Activated T-cell treated with anti-CD3 and anti-CD28 coated beads, Interleukin-2, amount 50 U/mL, for 72 hours (primary cell): ENCODE measurements around the gene PARP8. TPM values are rescaled to one million over a fixed set of nuclear protein-coding genes. Genes with fewer than 3 reads are reported as not detected.

Experiments used
- ATAC-seq, 2 donors: fragments of 150-1000 bp; cut with Tn5 transposase; replicated peaks in 1 of 2; 2 replicates each; pipeline ENCODE4 v1.10.0; 2021; ENCODE audit warnings: moderate library complexity in 2 of 2, mild to moderate bottlenecking in 1 of 2
- DNase-seq, 2 donors: peaks; one replicate each; pipeline ENCODE4 v3.0.0; 2021 to 2022; ENCODE audit warnings: mixed read lengths in 1 of 2
- H3K27ac Mint-ChIP-seq: one replicate; pipeline ENCODE4 v1.8.0; 2022; ENCODE audit warnings: mild to moderate bottlenecking, moderate library complexity, mixed read lengths
- H3K27me3 Mint-ChIP-seq: one replicate; pipeline ENCODE4 v1.8.0; 2022; ENCODE audit warnings: low read depth, mixed read lengths
- H3K36me3 Mint-ChIP-seq, 2 donors: one replicate each; pipeline ENCODE4 v1.8.0; 2022; ENCODE audit warnings: mixed read lengths in 2 of 2, mild to moderate bottlenecking in 1 of 2; ENCODE audit not compliant: insufficient read depth in 2 of 2
- H3K4me1 Mint-ChIP-seq: one replicate; pipeline ENCODE4 v1.8.0; 2022; ENCODE audit warnings: low read depth, mixed read lengths
- H3K4me3 Mint-ChIP-seq, 2 donors: one replicate each; pipeline ENCODE4 v1.8.0; 2022; ENCODE audit warnings: mild to moderate bottlenecking in 2 of 2, mixed read lengths in 2 of 2, moderate library complexity in 2 of 2
- H3K9me3 Mint-ChIP-seq, 2 donors: one replicate each; pipeline ENCODE4 v1.8.0; 2022; ENCODE audit warnings: mixed read lengths in 2 of 2
- total RNA-seq, 2 donors: library from RNA; stranded (reverse); gene quantifications; one replicate each; pipeline ENCODE4 v1.2.3, GENCODE V29; 2022

The PARP8 gene
- total RNA-seq, 2 donors from 2014 or later, result 53.3 to 61.0 TPM

- DNase-seq (no peak), ATAC-seq (no peak)
- Mint-ChIP-seq H3K4me3 (no peak overlapping the region), H3K27me3 (peaks cover 17% of the 10 kb centered on the region), H3K27ac (no peak overlapping the region), H3K4me1 (peaks cover 12% of the 10 kb centered on the region), H3K36me3 (no peaks in the 10 kb centered on the region), H3K9me3 (no peaks in the 10 kb centered on the region)
Measured at GRCh38 chr5:50878470-50878869, 212.0 kb downstream of the PARP8 start.

GRCh38 chr5:50881407-50881806 lies 215.0 kb downstream of the PARP8 start:
- Mint-ChIP-seq H3K4me1 (peaks cover 4% of the 10 kb centered on the region), H3K36me3 (no peaks in the 10 kb centered on the region), H3K27me3 (peaks cover 27% of the 10 kb centered on the region), H3K4me3 (no peak overlapping the region), H3K9me3 (no peaks in the 10 kb centered on the region), H3K27ac (no peak overlapping the region)
- no peak for DNase-seq
- no peak for ATAC-seq

- no peak overlapping the region for H3K27ac Mint-ChIP-seq
- no peak overlapping the region for H3K4me3 Mint-ChIP-seq
- DNase-seq, result no peak
- H3K36me3 Mint-ChIP-seq, result peaks cover 0 to 2% of the 10 kb centered on the region in 2 donors
- no peak for ATAC-seq
- H3K9me3 Mint-ChIP-seq, result peaks cover 0 to 3% of the 10 kb centered on the region in 2 donors
- no peaks in the 10 kb centered on the region for H3K4me1 Mint-ChIP-seq
- peaks cover 11% of the 10 kb centered on the region for H3K27me3 Mint-ChIP-seq
Measured at GRCh38 chr5:50886657-50887345, 220.4 kb downstream of the PARP8 start.

GRCh38 chr5:50887889-50888633 lies 221.6 kb downstream of the PARP8 start:
- Mint-ChIP-seq H3K4me3 (no peak overlapping the region), H3K27ac (no peak overlapping the region), H3K27me3 (peaks cover 11% of the 10 kb centered on the region), H3K36me3 (peaks cover 0 to 2% of the 10 kb centered on the region in 2 donors), H3K4me1 (no peaks in the 10 kb centered on the region), H3K9me3 (peaks cover 0 to 3% of the 10 kb centered on the region in 2 donors)
- DNase-seq, result no peak
- ATAC-seq, result no peak

- no peak overlapping the region for H3K27ac Mint-ChIP-seq
- H3K27me3 Mint-ChIP-seq, result peaks cover 11% of the 10 kb centered on the region
- ATAC-seq (peak; percentile 47 to 56), DNase-seq (no peak)
- peaks cover 0 to 3% of the 10 kb centered on the region in 2 donors for H3K9me3 Mint-ChIP-seq
- H3K4me1 Mint-ChIP-seq, result no peaks in the 10 kb centered on the region
- H3K36me3 Mint-ChIP-seq, result peaks cover 0 to 2% of the 10 kb centered on the region in 2 donors
- no peak overlapping the region for H3K4me3 Mint-ChIP-seq
Measured at GRCh38 chr5:50888751-50889150, 222.3 kb downstream of the PARP8 start.

- Mint-ChIP-seq H3K27ac (no peak overlapping the region), H3K4me3 (no peak overlapping the region), H3K36me3 (peaks cover 0 to 2% of the 10 kb centered on the region in 2 donors), H3K4me1 (no peaks in the 10 kb centered on the region), H3K27me3 (peaks cover 7% of the 10 kb centered on the region), H3K9me3 (peaks cover 0 to 3% of the 10 kb centered on the region in 2 donors)
- no peak for DNase-seq
- ATAC-seq, result no peak
Measured at GRCh38 chr5:50889790-50890189, 223.4 kb downstream of the PARP8 start.

Other genes with a start within 250 kb of the PARP8 start
- 10 to 100 TPM; 68.0 to 94.6 TPM for gene EMB, start 225.3 kb upstream of the PARP8 start, total RNA-seq